Subcutaneous adipose tissue (tissue), 4 donors: ENCODE results near the gene SLC6A7. TPM values are rescaled to one million over a fixed set of nuclear protein-coding genes. Genes with fewer than 3 reads are reported as not detected.

Experiments used
- total RNA-seq, 4 donors: library from RNA; depleted of rRNA; stranded (reverse); fragments of >200 nt; gene quantifications; one replicate each; pipeline ENCODE4 v1.1.0, GENCODE V29; 2016
- TF ChIP-seq, protein P1 (sequence below): fragments of 450-650 bp; IDR thresholded peaks from one replicate; pipeline ENCODE4 v1.5.1; 2016; ENCODE audit warnings: low read depth, mild to moderate bottlenecking, control low read depth, antibody characterized with exemption, moderate library complexity

The SLC6A7 gene
- total RNA-seq, 4 donors from 2014 or later = 0.17 TPM; not detected in 3

GRCh38 chr5:150144246-150144801 is 45.5 kb upstream of the SLC6A7 start:
- TF ChIP-seq, protein P1, sequence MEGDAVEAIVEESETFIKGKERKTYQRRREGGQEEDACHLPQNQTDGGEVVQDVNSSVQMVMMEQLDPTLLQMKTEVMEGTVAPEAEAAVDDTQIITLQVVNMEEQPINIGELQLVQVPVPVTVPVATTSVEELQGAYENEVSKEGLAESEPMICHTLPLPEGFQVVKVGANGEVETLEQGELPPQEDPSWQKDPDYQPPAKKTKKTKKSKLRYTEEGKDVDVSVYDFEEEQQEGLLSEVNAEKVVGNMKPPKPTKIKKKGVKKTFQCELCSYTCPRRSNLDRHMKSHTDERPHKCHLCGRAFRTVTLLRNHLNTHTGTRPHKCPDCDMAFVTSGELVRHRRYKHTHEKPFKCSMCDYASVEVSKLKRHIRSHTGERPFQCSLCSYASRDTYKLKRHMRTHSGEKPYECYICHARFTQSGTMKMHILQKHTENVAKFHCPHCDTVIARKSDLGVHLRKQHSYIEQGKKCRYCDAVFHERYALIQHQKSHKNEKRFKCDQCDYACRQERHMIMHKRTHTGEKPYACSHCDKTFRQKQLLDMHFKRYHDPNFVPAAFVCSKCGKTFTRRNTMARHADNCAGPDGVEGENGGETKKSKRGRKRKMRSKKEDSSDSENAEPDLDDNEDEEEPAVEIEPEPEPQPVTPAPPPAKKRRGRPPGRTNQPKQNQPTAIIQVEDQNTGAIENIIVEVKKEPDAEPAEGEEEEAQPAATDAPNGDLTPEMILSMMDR = no peak

GRCh38 chr5:150144879-150145278 is 45.0 kb upstream of the SLC6A7 start:
- TF ChIP-seq, protein P1 = no peak

- TF ChIP-seq, protein P1 = no peak
Measured at GRCh38 chr5:150146235-150146634, 43.6 kb upstream of the SLC6A7 start.

GRCh38 chr5:150146862-150147601 is 42.8 kb upstream of the SLC6A7 start:
- TF ChIP-seq, protein P1 = no peak

GRCh38 chr5:150147670-150148069 is 42.2 kb upstream of the SLC6A7 start:
- TF ChIP-seq, protein P1 = no peak

DNA sequence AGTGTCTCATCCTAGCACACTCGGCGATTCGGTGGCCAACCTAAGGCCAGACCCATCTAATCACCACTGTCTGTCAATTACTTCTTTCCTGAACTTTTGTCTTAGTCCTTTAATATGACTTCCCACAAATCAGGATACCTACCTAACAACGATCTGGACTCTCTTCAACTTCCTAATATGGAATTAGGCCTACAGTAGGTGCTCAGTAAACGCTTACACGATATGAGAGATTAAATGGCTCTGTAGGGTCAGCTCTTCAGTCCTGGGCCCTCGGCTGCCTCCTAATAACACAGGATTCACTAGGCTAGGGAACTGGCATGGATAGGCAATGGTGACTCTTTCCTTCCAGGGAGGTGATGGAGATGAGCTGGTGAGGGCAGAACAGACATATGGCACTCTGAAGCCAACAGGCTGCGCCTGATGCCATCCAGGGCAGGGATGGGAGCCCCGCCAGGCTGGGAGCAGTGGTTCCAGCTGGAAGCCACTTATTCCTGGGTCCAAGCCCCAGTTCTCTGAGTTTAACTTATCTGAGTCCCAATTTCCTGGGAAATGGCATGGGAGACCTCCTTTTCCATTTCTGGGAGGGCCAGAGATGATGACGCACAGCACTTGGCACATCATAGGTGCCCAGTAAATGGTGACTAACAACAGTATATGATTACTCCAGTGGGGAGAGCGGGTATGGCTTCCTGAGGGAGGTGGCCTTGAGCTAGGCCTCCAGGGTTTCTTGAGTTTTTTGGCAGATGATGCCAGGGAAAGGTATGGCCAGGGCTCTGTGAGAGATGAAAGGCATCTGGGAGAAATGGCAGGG is 41.5 kb upstream of the SLC6A7 start:
- TF ChIP-seq, protein P1 = no peak

- TF ChIP-seq, protein P1 = no peak
Measured at GRCh38 chr5:150149618-150150017, 40.2 kb upstream of the SLC6A7 start.
